ENCODE data around the gene KIFC3.
A peak's percentile ranks its signal among the peaks of the same experiment; 100 is the strongest.
"Not testable (repeated sequence)": the region's sequence is repeated elsewhere in the genome, so short reads cannot be mapped to it uniquely, and the experiment has no call there.

Gene KIFC3

GRCh38 chr16:57823836-57824235 lies 21.5 kb upstream of the KIFC3 start:
- no peak for DNase-seq

GRCh38 chr16:57822856-57823255 lies 20.6 kb upstream of the KIFC3 start:
- DNase-seq, result no peak

- DNase-seq, result no peak
Observed at GRCh38 chr16:57822018-57822553, 19.8 kb upstream of the KIFC3 start.

- no peak for DNase-seq
Observed at GRCh38 chr16:57821149-57821971, 19.1 kb upstream of the KIFC3 start.

- no peak for DNase-seq
Observed at GRCh38 chr16:57818377-57819064, 16.2 kb upstream of the KIFC3 start.

GRCh38 chr16:57817680-57818079 lies 15.4 kb upstream of the KIFC3 start:
- no peak for DNase-seq

- DNase-seq, result peak; percentile 59
Observed at GRCh38 chr16:57815987-57816745, 13.9 kb upstream of the KIFC3 start.

- no peak for DNase-seq
Observed at GRCh38 chr16:57814896-57815295, 12.6 kb upstream of the KIFC3 start.

- no peak for DNase-seq
Observed at GRCh38 chr16:57813466-57813865, 11.2 kb upstream of the KIFC3 start.

- not testable (repeated sequence) for DNase-seq
Observed at GRCh38 chr16:57811340-57811739, 9.0 kb upstream of the KIFC3 start.

GRCh38 chr16:57810197-57811031 lies 8.1 kb upstream of the KIFC3 start:
- peak; percentile 79 for DNase-seq

- no peak for DNase-seq
Observed at GRCh38 chr16:57809276-57810196, 7.2 kb upstream of the KIFC3 start.

- no peak for DNase-seq
Observed at GRCh38 chr16:57808589-57809228, 6.4 kb upstream of the KIFC3 start.

GRCh38 chr16:57807968-57808528 lies 5.8 kb upstream of the KIFC3 start:
- DNase-seq, result peak; percentile 78

GRCh38 chr16:57807252-57807967 lies 5.1 kb upstream of the KIFC3 start:
- no peak for DNase-seq

GRCh38 chr16:57805176-57805575 lies 2.9 kb upstream of the KIFC3 start:
- no peak for DNase-seq

- DNase-seq, result no peak
Observed at GRCh38 chr16:57804111-57804837, 2.0 kb upstream of the KIFC3 start.

GRCh38 chr16:57803134-57803990 lies 1.1 kb upstream of the KIFC3 start:
- DNase-seq, result no peak

Measured in CD4-positive, alpha-beta T cell treated with Interleukin-6 for 4 hours (primary cell).